Measurements from ENCODE around the gene SOCS3. TPM values are rescaled to one million over a fixed set of nuclear protein-coding genes. Genes with fewer than 3 reads are reported as not detected.

The SOCS3 gene
- total RNA-seq, 1 experiment from 2014 or later = 21.7 TPM

DNA sequence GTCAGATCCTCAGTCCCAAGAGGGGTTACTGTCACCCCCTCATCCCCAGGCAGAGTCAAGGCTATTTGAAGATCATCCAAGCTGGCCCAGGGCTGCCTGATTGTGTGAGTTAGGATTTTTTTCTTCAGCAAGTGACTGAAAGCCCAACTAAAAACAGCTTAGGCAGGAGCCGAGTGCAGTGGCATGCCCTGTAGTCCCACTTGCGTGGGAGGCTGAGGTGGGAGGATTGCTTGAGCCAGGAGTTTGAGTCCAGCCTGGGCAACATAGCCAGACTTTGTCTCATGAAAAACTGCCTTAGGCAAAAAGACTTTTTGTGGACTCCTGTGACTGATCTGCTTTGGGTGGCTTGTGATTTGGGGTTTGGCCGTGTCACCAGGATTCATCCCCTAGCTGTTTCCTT, 38.5 kb upstream of the SOCS3 start:
- Histone ChIP-seq H3K4me3 (no peak overlapping the region), H2AFZ (no peak overlapping the region), H3K9me2 (ENCODE audit: insufficient read depth) (no peaks in the 10 kb centered on the region), H3F3A (ENCODE audit: insufficient read depth, low read depth) (no peaks in the 10 kb centered on the region), H3K27me3 (ENCODE audit: insufficient read depth, low read depth) (no peaks in the 10 kb centered on the region), H3K36me3 (ENCODE audit: low read depth) (no peaks in the 10 kb centered on the region), H3K27ac (no peak overlapping the region), H4K20me1 (ENCODE audit: insufficient read depth) (0 out of 2 replicates have a peak, but pooled peaks cover 8% of the 10 kb centered on the region), H3K4me1 (replicated peaks; ENCODE audit: insufficient read depth) (no peaks in the 10 kb centered on the region), H3K79me2 (ENCODE audit: low read depth) (peaks cover 14% of the 10 kb centered on the region), H3K4me2 (no peak overlapping the region), H3K9me3 (ENCODE audit: insufficient read depth, low read depth) (no peaks in the 10 kb centered on the region)
- no peak for DNase-seq
- ChIA-PET POLR2A (ENCODE audit: unreplicated experiment) (no interaction called here), CTCF (no interaction called here)
- no TSS peak for BruUV-seq (replicated peaks)
- intact Hi-C loops (cut with micrococcal nuclease; ENCODE audit: unreplicated experiment) = no loop called here
- TF ChIP-seq, protein P1, sequence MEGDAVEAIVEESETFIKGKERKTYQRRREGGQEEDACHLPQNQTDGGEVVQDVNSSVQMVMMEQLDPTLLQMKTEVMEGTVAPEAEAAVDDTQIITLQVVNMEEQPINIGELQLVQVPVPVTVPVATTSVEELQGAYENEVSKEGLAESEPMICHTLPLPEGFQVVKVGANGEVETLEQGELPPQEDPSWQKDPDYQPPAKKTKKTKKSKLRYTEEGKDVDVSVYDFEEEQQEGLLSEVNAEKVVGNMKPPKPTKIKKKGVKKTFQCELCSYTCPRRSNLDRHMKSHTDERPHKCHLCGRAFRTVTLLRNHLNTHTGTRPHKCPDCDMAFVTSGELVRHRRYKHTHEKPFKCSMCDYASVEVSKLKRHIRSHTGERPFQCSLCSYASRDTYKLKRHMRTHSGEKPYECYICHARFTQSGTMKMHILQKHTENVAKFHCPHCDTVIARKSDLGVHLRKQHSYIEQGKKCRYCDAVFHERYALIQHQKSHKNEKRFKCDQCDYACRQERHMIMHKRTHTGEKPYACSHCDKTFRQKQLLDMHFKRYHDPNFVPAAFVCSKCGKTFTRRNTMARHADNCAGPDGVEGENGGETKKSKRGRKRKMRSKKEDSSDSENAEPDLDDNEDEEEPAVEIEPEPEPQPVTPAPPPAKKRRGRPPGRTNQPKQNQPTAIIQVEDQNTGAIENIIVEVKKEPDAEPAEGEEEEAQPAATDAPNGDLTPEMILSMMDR (conservative IDR thresholded peaks at IDR 0.05) = no peak
- TF ChIP-seq EZH2 (IDR thresholded peaks at IDR 0.05; ENCODE audit: low read depth) = no peak

DNA sequence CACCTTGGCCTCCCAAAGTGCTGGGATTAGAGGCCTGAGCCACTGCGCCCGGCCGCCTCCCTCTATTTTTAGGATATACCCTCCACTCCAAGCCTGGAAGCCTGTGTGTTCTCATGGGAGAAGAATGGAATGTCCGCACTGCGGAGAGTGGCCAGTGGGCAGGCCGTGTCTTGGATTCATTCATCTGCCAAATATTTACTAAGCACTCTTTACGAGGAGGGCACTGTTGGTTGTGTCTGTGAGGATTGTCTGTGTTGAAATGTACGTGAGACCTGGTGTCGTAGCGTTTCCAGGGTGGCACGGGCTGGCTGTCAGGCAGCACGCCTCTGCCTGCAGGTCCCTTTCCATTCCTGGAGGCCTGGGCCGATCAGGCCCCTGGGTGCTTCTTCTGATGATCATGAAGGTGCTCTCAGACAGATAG, 37.8 kb upstream of the SOCS3 start:
- H4K20me1 ChIP-seq (ENCODE audit: insufficient read depth) = 0 out of 2 replicates have a peak, but pooled peaks cover 8% of the 10 kb centered on the region
- H2AFZ ChIP-seq = no peak overlapping the region
- H3K9me2 ChIP-seq (ENCODE audit: insufficient read depth) = no peaks in the 10 kb centered on the region
- no peak overlapping the region for H3K27ac ChIP-seq
- H3K4me3 ChIP-seq = no peak overlapping the region
- no TSS peak for BruUV-seq (replicated peaks)
- DNase-seq = no peak
- no peaks in the 10 kb centered on the region for H3K27me3 ChIP-seq (ENCODE audit: insufficient read depth, low read depth)
- H3K9me3 ChIP-seq (ENCODE audit: insufficient read depth, low read depth) = no peaks in the 10 kb centered on the region
- no peaks in the 10 kb centered on the region for H3K36me3 ChIP-seq (ENCODE audit: low read depth)
- no peak overlapping the region for H3K4me2 ChIP-seq
- ChIA-PET CTCF (interaction anchor here (0.6 kb wide), 1 partner anchor 24 kb away, joined by 3 read pairs; no protein-coding TSS in a partner anchor), POLR2A (ENCODE audit: unreplicated experiment) (no interaction called here)
- peaks cover 19% of the 10 kb centered on the region for H3K79me2 ChIP-seq (ENCODE audit: low read depth)
- no peak for TF ChIP-seq EZH2 (IDR thresholded peaks at IDR 0.05; ENCODE audit: low read depth)
- TF ChIP-seq, protein P1 (conservative IDR thresholded peaks at IDR 0.05) = no peak
- 0 out of 2 replicates have a peak, but pooled peaks cover 1% of the 10 kb centered on the region for H3K4me1 ChIP-seq (replicated peaks; ENCODE audit: insufficient read depth)
- no peaks in the 10 kb centered on the region for H3F3A ChIP-seq (ENCODE audit: insufficient read depth, low read depth)
- intact Hi-C loops (cut with micrococcal nuclease; ENCODE audit: unreplicated experiment) = no loop called here

DNA sequence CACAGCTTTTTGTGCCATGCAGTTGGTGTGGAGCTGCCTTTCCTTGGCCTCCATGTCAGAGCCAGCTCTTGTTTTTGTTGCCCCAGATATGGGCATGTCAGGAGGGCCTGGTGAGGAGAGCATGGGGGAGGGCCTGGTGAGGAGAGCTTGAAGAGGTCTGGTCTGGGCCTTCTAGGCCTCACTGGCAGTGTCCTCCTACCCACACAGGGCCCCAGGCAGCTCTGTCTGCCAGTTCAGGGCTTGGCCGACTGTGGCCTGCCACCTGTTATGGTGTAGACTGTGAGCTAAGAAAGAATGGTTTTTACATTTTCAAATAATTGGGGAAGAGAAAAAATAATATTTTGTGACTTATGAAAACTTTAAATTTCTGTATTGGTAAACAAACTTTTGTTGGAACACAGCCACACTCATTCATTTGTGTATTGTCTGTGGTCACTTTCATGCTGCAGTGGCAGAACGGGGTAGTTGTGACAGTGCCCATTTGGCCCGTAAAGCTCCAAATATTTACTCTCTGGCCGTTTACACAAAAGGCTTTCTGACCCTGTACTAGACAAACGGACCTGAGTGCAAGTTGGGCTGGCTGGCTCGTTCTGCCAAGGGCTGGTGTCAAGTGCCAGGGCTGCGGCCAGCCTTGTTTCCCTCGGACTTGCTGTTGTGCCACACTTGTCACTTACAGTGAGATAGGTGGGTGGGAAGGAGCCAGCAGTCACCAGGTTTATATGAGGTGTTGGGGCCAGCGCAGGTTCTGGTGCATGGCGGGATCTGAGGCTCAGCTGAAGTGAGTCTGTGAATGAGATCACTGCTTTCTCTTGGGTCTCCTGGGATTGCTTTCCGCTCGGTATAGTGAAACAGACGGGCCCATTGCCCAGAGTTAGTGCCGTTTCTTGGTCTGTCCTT, 36.8 kb upstream of the SOCS3 start:
- Histone ChIP-seq H4K20me1 (ENCODE audit: insufficient read depth) (peaks cover 13% of the 10 kb centered on the region; the same call in 1 of the 2 replicates), H3K27ac (no peak overlapping the region), H3K9me3 (ENCODE audit: insufficient read depth, low read depth) (no peaks in the 10 kb centered on the region), H3K27me3 (ENCODE audit: insufficient read depth, low read depth) (no peaks in the 10 kb centered on the region), H3F3A (ENCODE audit: insufficient read depth, low read depth) (peaks cover 7% of the 10 kb centered on the region), H3K4me2 (no peak overlapping the region), H3K79me2 (ENCODE audit: low read depth) (peaks cover 25% of the 10 kb centered on the region), H3K4me1 (replicated peaks; ENCODE audit: insufficient read depth) (peaks cover 10% of the 10 kb centered on the region), H2AFZ (no peak overlapping the region), H3K4me3 (no peak overlapping the region), H3K9me2 (ENCODE audit: insufficient read depth) (no peaks in the 10 kb centered on the region), H3K36me3 (ENCODE audit: low read depth) (no peaks in the 10 kb centered on the region)
- TF ChIP-seq, protein P1 (conservative IDR thresholded peaks at IDR 0.05) = no peak
- no peak for TF ChIP-seq EZH2 (IDR thresholded peaks at IDR 0.05; ENCODE audit: low read depth)
- POLR2A ChIA-PET (ENCODE audit: unreplicated experiment) = no interaction called here
- CTCF ChIA-PET = interaction anchor here (0.6 kb wide), 1 partner anchor 25 kb away, joined by 3 read pairs; no protein-coding TSS in a partner anchor
- no peak for DNase-seq
- intact Hi-C loops (cut with micrococcal nuclease; ENCODE audit: unreplicated experiment) = no loop called here
- no TSS peak for BruUV-seq (replicated peaks)
